ENCODE measurements around the gene MNAT1.
A peak's percentile ranks its signal among the peaks of the same experiment; 100 is the strongest.
"Not testable (repeated sequence)": the region's sequence is repeated elsewhere in the genome, so short reads cannot be mapped to it uniquely, and the experiment has no call there.

The MNAT1 gene

DNA sequence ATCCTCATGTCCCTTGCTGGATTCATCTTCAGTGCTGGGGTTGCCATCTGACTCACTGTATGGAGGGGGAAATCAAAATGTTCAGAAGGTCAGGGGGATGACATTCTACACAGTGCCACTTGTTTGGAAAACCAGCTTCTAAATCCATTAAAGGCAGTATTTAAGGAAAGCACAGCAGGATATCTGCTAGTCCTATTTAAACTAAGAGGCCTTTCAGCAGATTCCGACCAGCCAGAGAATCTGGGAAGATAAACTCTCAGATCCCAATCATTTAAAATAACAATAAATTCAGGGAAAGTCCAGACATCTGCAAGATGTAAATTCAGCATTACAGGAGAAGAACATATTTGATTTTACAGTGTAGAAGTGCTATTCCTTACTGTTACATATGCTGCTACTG lies 14.2 kb upstream of the MNAT1 start:
- no peak for TF ChIP-seq SPI1 (IDR thresholded peaks at IDR 0.05; ENCODE audit: low read depth, low read length)
- TF ChIP-seq POLR2A (IDR thresholded peaks at IDR 0.05; ENCODE audit: low read depth, low read length), result no peak
- TF ChIP-seq TAF1 (IDR thresholded peaks at IDR 0.05; ENCODE audit: low read depth, low read length), result no peak
- no peak for TF ChIP-seq PAX5 (IDR thresholded peaks at IDR 0.05; ENCODE audit: insufficient read depth, low read length, severe bottlenecking)
- no peak for TF ChIP-seq POU2F2 (IDR thresholded peaks at IDR 0.05; ENCODE audit: low read depth, low read length)
- no peak for TF ChIP-seq POLR2AphosphoS5 (IDR thresholded peaks at IDR 0.05; ENCODE audit: low read depth, low read length)
- FAIRE-seq (no peak), DNase-seq (ENCODE audit: insufficient read length, low spot score) (no peak)

DNA sequence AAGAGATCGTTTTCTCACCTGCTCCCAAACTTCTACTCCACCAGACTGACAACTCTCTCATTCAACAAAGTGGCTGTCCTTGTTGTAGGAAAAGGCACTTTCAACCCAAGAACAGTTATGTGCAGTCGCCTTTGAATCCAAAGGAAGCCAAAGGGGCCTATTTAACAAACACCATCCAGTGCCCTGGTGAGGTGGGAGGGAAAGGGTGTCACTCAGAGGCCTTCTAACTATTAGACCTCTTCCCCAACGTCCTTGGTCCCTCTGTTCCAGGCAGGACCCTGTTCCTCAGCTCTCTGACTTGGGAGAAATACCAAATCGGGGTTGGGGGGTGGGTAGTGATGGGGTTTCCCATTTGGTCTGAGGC lies 13.6 kb upstream of the MNAT1 start:
- FAIRE-seq, result no peak
- TF ChIP-seq SPI1 (IDR thresholded peaks at IDR 0.05; ENCODE audit: low read depth, low read length) (no peak), TAF1 (IDR thresholded peaks at IDR 0.05; ENCODE audit: low read depth, low read length) (no peak), POLR2AphosphoS5 (IDR thresholded peaks at IDR 0.05; ENCODE audit: low read depth, low read length) (no peak), POU2F2 (IDR thresholded peaks at IDR 0.05; ENCODE audit: low read depth, low read length) (no peak), POLR2A (IDR thresholded peaks at IDR 0.05; ENCODE audit: low read depth, low read length) (no peak)
- DNase-seq (ENCODE audit: insufficient read length, low spot score), result no peak

DNA sequence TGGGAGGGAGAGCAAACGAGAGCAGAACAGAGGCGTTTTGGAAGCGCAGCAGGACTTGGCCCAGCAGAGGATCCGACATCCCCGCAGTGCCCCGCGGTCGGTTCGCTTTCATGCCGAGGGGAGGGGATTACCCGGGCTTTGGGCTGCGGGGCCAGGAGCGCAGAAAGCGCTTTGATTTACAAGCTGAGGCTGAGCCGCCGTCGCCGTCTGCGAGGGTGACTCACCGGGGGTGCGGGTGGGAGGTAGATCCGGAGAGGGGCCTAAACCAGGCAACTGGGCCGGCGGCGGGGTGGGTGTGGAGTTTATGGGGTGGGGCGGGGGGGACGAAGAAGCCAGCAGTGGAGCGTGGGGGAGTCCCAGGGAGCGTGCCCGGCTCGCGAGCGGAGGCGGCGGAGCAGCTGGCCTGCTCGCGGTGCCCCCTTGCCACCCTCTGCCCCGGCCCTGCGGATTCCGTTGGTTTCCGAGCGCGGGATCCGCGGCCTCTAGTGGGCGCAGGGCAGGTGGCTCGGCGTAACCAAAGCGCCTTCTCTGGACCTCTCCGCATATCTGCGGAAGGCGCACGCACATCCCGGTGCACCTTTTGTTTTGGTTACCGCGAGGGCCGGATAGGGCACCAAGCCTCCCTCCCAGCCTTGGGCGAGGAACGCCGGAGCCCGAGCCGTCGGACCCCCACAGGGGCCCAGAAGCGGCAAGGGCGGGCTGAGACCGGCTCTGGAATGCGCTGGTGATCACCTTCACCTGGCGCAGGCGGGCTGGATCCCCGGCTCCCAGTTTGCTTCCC lies 13.0 kb upstream of the MNAT1 start:
- TF ChIP-seq POU2F2 (IDR thresholded peaks at IDR 0.05; ENCODE audit: low read depth, low read length), result no peak
- no peak for TF ChIP-seq PAX5 (IDR thresholded peaks at IDR 0.05; ENCODE audit: insufficient read depth, low read length, severe bottlenecking)
- TF ChIP-seq SPI1 (IDR thresholded peaks at IDR 0.05; ENCODE audit: low read depth, low read length), result no peak
- no peak for TF ChIP-seq POLR2A (IDR thresholded peaks at IDR 0.05; ENCODE audit: low read depth, low read length)
- no peak for TF ChIP-seq POLR2AphosphoS5 (IDR thresholded peaks at IDR 0.05; ENCODE audit: low read depth, low read length)
- TF ChIP-seq TAF1 (IDR thresholded peaks at IDR 0.05; ENCODE audit: low read depth, low read length), result no peak
- FAIRE-seq (no peak), DNase-seq (ENCODE audit: insufficient read length, low spot score) (peak; percentile 35)

DNA sequence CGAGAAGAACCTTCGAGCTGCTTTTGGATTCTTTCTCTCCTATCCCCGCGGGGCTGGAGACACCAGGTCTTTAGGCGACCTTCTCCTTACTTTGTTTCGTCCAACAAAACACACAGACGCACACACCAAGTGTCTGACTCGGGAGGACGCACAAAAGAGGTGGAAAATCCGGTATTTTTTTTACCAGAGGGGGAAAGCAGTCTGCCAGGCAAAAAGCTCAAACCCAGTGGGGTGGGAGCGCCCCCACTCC lies 12.5 kb upstream of the MNAT1 start:
- TF ChIP-seq TAF1 (IDR thresholded peaks at IDR 0.05; ENCODE audit: low read depth, low read length) (no peak), POLR2A (IDR thresholded peaks at IDR 0.05; ENCODE audit: low read depth, low read length) (no peak), PAX5 (IDR thresholded peaks at IDR 0.05; ENCODE audit: insufficient read depth, low read length, severe bottlenecking) (no peak), POLR2AphosphoS5 (IDR thresholded peaks at IDR 0.05; ENCODE audit: low read depth, low read length) (no peak), POU2F2 (IDR thresholded peaks at IDR 0.05; ENCODE audit: low read depth, low read length) (no peak), SPI1 (IDR thresholded peaks at IDR 0.05; ENCODE audit: low read depth, low read length) (no peak)
- no peak for FAIRE-seq

DNA sequence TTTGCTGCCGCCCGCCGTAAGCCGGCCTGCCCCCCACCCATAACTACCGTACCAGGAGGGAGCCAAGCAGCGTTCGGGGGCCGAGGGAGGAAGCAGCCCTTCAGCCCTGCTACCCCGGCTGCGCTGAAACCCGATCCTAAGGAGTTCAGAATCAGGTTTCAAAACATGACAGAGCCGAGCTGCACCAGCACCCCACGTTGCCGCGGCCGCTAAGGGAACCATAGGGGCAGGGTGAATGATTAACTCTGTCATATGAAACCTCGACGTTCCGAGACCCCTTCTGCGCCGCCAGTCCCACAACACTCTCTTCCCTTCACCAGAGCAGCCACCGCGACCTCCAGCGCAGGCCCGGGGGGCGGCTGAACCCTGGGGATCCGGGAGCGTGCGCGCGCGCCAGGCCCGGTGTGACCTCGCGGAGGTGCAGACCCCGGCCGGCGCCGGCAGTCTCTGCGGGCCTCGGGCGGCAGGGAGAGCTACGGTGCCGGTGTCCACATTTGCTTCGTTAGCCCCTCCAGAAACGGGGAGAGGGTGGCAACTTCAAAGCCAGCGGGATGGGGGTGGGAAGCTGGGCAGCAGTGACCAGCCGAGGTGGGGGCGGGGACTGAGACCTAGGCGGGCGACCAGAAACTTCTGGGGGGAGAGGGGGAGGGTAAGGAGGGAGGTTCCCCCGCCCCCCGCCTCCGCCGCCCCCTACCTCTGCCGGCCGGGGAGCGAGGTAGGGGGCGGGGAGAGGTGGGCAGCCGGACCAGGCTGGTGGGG lies 12.0 kb upstream of the MNAT1 start:
- DNase-seq (ENCODE audit: insufficient read length, low spot score), result peak; percentile 46
- no peak for FAIRE-seq
- TF ChIP-seq TAF1 (IDR thresholded peaks at IDR 0.05; ENCODE audit: low read depth, low read length), result no peak

More for the DNA sequence above, 12.5 kb upstream of the MNAT1 start:
- DNase-seq (ENCODE audit: insufficient read length, low spot score), result no peak

- FAIRE-seq (peak; percentile 74), DNase-seq (ENCODE audit: insufficient read length, low spot score) (peak; percentile 46)
- TF ChIP-seq TAF1 (IDR thresholded peaks at IDR 0.05; ENCODE audit: low read depth, low read length) (no peak), POLR2AphosphoS5 (IDR thresholded peaks at IDR 0.05; ENCODE audit: low read depth, low read length) (no peak), PAX5 (IDR thresholded peaks at IDR 0.05; ENCODE audit: insufficient read depth, low read length, severe bottlenecking) (no peak), POLR2A (IDR thresholded peaks at IDR 0.05; ENCODE audit: low read depth, low read length) (no peak), SPI1 (IDR thresholded peaks at IDR 0.05; ENCODE audit: low read depth, low read length) (no peak), POU2F2 (IDR thresholded peaks at IDR 0.05; ENCODE audit: low read depth, low read length) (no peak)
Measured at GRCh38 chr14:60723116-60723906, 11.2 kb upstream of the MNAT1 start.

- peak; percentile 39 for DNase-seq (ENCODE audit: insufficient read length, low spot score)
- FAIRE-seq, result peak; percentile 90
Measured at GRCh38 chr14:60723907-60724618, 10.5 kb upstream of the MNAT1 start, which contains the start of gene SIX4. SIX4 (minus strand) TSS chr14:60724351; CDS start chr14:60724074, 277 bp downstream.

GRCh38 chr14:60731291-60731690 lies 3.3 kb upstream of the MNAT1 start:
- not testable (repeated sequence) for FAIRE-seq; DNase-seq (ENCODE audit: insufficient read length, low spot score)

More at GRCh38 chr14:60723907-60724618, 10.5 kb upstream of the MNAT1 start, which contains the start of gene SIX4:
- TF ChIP-seq SPI1 (IDR thresholded peaks at IDR 0.05; ENCODE audit: low read depth, low read length), result no peak

DNA sequence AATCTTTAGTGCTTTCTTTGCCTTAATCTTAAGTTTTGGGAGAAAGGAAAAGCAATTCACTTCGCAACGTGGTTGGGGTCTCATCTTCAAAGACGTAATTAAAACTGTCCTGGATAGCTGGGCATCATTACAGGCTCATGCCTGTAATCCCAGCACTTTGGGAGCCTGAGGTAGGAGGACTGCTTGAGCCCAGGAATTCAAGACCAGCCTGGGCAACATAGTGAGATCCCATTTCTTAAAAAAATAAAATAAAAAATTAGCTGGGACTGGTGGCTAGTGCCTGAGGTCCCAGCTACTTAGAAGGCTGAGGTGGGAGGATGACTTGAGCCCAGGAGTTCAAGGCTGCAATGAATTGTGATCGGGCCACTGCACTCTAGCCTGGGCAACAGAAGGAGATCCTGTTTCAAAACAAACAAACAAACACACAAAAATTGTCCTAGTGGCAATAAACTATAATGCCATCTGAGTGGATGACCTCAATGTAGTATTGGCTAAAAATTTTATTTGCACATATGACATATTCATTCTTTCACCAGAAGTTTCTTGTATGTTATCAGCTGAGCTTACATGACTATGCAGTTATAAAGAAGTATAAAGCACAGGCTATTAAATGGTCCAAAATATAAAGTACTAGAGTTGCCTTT lies 1.6 kb upstream of the MNAT1 start:
- no peak for TF ChIP-seq SPI1 (IDR thresholded peaks at IDR 0.05; ENCODE audit: low read depth, low read length)
- no peak for TF ChIP-seq POU2F2 (IDR thresholded peaks at IDR 0.05; ENCODE audit: low read depth, low read length)
- no peak for TF ChIP-seq PAX5 (IDR thresholded peaks at IDR 0.05; ENCODE audit: insufficient read depth, low read length, severe bottlenecking)
- TF ChIP-seq POLR2A (IDR thresholded peaks at IDR 0.05; ENCODE audit: low read depth, low read length), result no peak
- no peak for TF ChIP-seq TAF1 (IDR thresholded peaks at IDR 0.05; ENCODE audit: low read depth, low read length)
- no peak for TF ChIP-seq POLR2AphosphoS5 (IDR thresholded peaks at IDR 0.05; ENCODE audit: low read depth, low read length)
- DNase-seq (ENCODE audit: insufficient read length, low spot score) (no peak), FAIRE-seq (no peak)

All from GM12891 (cell line).